ENCODE data around the gene MS4A4E.

MS4A4E gene

DNA sequence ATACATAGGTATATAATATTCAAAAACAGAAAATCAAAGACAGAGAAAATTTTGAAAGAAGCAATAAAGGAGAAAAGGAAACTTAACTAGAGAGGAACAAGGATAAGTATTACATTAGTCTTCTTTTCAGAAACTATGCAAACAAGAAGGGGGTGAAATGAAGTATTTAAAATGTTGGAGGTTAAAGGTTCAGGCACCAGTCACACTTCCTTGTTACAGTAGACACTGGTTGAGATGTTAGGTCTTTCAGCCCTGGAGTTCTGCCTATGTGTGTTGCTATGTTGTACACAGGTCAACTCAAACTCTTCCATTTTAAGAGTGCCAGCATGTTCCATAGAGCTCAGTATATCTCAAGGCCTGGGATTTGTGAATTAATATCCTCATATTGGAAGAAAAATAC, 31.5 kb upstream of the MS4A4E start:
- DNase-seq (ENCODE audit: extremely low read depth, low read depth) = no peak
- TF ChIP-seq, protein P1, sequence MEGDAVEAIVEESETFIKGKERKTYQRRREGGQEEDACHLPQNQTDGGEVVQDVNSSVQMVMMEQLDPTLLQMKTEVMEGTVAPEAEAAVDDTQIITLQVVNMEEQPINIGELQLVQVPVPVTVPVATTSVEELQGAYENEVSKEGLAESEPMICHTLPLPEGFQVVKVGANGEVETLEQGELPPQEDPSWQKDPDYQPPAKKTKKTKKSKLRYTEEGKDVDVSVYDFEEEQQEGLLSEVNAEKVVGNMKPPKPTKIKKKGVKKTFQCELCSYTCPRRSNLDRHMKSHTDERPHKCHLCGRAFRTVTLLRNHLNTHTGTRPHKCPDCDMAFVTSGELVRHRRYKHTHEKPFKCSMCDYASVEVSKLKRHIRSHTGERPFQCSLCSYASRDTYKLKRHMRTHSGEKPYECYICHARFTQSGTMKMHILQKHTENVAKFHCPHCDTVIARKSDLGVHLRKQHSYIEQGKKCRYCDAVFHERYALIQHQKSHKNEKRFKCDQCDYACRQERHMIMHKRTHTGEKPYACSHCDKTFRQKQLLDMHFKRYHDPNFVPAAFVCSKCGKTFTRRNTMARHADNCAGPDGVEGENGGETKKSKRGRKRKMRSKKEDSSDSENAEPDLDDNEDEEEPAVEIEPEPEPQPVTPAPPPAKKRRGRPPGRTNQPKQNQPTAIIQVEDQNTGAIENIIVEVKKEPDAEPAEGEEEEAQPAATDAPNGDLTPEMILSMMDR (IDR thresholded peaks at IDR 0.05; ENCODE audit: low read depth, low read length, missing control alignments) = no peak
- no peak overlapping the region for H3K4me3 ChIP-seq (replicated peaks; ENCODE audit: low read depth, low read length)

DNA sequence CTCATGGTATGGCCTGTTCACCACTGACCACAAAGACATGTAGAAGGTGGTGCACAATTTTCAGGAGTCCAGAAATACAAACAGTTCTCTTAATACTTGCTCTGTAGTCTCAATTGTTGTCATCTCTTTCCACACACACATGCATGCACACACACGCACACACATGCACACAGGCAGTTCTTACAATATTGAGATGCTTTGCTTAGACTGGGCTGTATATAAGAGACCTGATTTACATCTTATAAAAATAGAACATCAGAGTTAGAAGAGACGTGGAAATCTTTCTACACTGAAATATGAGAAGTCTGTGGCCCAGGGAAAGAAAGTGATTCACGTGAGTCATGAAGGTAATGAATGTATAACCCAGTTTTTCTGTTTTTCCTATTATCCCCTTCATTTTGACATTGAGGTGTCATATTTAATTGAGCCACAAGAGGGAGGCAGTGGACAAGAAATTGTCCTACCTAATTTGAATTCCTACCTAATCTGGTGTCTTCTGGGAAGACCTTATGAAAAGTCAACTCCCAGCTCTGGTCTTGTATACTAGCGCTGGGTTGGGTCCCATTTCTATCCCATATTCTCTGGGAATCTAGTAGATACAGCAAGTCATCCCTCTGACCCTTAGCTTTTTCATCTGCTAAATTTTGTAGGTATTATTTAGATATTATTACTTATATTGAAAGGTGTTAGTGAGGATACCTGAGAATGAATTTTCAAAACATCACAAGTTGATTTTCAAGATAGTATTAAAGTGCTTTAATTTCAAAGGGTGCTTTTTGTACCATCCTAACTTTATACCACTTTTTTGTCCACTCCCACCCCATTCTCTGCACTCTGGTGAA, 22.7 kb upstream of the MS4A4E start:
- TF ChIP-seq, protein P1 (IDR thresholded peaks at IDR 0.05; ENCODE audit: low read depth, low read length, missing control alignments) = peak; percentile 47
- H3K4me3 ChIP-seq (replicated peaks; ENCODE audit: low read depth, low read length) = no peak overlapping the region
- peak; percentile 2 for DNase-seq (ENCODE audit: extremely low read depth, low read depth)

DNA sequence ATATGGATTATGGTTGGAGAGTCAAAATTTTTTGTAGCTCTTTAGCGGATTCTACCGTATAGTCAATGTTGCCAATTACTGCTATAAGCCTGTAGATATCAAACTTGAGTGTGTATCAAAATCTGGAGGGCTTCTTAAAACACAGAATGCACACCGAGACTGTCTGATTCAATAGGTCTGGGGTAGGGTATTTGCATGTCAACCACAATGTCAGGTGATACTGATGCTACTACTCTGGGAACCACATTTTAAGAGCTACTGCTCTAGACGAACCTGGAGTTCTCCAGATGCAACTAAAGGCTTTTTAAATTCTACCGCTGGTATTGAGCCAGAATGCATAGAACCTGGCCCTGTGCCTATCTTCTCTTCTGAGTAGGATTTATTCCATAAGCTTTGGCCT, 21.7 kb upstream of the MS4A4E start:
- TF ChIP-seq, protein P1 (IDR thresholded peaks at IDR 0.05; ENCODE audit: low read depth, low read length, missing control alignments) = no peak
- DNase-seq (ENCODE audit: extremely low read depth, low read depth) = no peak
- H3K4me3 ChIP-seq (replicated peaks; ENCODE audit: low read depth, low read length) = no peak overlapping the region

DNA sequence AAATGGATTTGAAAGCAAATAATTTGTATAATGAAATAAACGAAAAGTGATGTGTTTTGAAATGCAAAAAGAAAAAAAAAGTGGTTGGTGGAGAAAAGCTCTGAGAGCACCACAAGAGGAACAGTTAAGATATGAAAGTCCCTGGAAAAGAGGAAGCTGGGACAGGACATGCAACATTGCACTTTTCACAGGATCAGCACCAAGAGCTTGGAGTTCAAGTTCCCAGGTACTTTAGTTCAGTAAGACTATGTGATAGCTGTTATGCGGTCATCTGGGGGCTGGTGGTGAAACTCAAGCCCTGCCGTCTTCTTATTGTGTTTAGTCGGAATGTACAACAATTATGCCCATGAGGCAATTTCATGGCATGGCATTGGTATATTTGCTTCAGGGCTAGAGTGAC, 20.5 kb upstream of the MS4A4E start:
- DNase-seq (ENCODE audit: extremely low read depth, low read depth) = no peak
- no peak overlapping the region for H3K4me3 ChIP-seq (replicated peaks; ENCODE audit: low read depth, low read length)
- TF ChIP-seq, protein P1 (IDR thresholded peaks at IDR 0.05; ENCODE audit: low read depth, low read length, missing control alignments) = no peak

DNA sequence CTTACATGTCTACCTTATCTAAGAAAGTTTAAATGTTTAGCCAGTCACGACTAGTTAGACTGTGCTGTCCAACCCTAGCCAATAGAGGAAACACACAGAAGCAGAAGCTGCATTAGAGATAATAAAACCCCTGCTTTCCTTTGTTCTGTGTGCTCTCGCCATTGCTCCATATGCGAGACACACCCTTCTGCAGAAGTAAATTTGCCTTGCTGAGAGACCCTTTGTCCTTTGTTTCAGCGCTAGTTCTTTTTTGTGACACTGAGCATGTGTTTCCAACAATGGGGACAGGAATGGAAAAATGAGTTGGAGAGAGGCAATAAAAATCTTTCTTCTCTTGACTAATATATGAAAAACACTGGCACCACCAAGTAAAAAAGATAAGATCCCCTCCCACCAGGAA, 18.1 kb upstream of the MS4A4E start:
- DNase-seq (ENCODE audit: extremely low read depth, low read depth) = no peak
- H3K4me3 ChIP-seq (replicated peaks; ENCODE audit: low read depth, low read length) = no peak overlapping the region
- TF ChIP-seq, protein P1 (IDR thresholded peaks at IDR 0.05; ENCODE audit: low read depth, low read length, missing control alignments) = no peak

DNA sequence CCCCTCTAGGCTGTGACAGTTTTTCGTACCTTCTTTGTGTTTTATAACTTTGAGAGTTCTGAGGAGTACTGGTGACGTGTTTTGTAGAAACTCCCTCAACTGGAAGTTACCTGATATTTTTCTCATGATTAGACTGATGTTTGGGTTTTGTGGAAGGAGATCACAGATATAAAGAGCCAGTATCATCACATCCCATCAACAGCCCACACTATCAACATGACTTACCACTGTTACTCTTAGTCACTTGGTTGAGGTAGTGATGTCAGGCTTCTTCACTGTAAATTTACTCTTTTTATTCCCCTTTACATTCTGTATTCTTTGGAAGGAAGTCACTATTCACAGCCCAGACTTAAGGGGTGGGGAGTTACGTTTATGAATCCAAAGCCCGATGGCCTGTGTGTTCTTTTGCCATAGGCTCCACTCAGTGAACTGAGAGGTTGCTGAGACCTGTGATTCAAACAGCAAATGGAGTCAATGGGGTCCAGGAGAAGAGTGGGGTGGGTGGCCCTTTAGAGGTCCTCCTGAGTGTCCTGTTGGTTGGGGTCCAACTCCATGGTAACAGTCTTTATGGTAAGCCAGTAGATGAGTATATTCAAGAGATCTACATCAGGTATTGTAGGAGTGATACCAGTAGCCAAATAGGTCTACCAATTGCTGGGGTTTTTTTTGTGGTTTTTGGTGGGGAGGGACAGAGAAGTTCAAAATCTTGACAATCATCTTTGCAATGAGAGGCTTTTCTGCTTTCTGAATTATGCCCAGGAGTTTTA, 15.2 kb upstream of the MS4A4E start:
- TF ChIP-seq, protein P1 (IDR thresholded peaks at IDR 0.05; ENCODE audit: low read depth, low read length, missing control alignments) = no peak
- H3K4me3 ChIP-seq (replicated peaks; ENCODE audit: low read depth, low read length) = no peak overlapping the region
- DNase-seq (ENCODE audit: extremely low read depth, low read depth) = no peak
